ENCODE data around the gene CD200R1L.

DNA sequence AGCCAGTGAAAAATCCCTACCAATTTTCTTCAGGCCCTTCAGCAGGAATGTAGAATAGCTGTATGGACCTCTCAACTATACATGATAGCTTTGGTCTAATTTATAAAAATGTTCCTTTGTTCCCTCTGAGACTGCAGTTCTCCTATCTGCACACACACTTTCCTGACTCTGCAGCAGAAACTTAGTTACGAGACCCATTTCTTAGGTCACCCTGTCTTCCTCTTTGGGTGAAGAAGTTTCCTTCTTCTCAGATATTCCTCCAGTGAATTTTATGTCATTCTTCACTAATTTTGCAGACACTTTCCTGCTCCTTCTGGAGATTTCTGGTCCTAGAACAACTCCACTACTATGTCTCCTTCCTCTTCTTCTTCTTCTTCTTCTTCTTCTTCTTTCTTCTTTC lies 42.6 kb downstream of the CD200R1L start:
- no peak for TF ChIP-seq SIN3A (IDR thresholded peaks at IDR 0.05; ENCODE audit: borderline replicate concordance, insufficient read depth, low read length)
- no peak for TF ChIP-seq TAF1 (IDR thresholded peaks at IDR 0.05; ENCODE audit: borderline replicate concordance, insufficient read depth, low read length)
- TF ChIP-seq FOXP2 (optimal IDR thresholded peaks at IDR 0.05; ENCODE audit: borderline replicate concordance, extremely low read depth, extremely low read length, insufficient read depth), result no peak
- no peak for TF ChIP-seq REST (IDR thresholded peaks at IDR 0.05; ENCODE audit: insufficient read depth in 1 of 2, low read depth in 2 of 2, low read length in 2 of 2)
- TF ChIP-seq POLR2AphosphoS5 (IDR thresholded peaks at IDR 0.05; ENCODE audit: low read depth, low read length), result no peak

All from PFSK-1 (cell line).